ENCODE measurements around the gene SLC39A1.
A peak's percentile ranks its signal among the peaks of the same experiment; 100 is the strongest.

The SLC39A1 gene

GRCh38 chr1:153945795-153946621 lies 17.3 kb downstream of the SLC39A1 start:
- TF ChIP-seq ZNF274 (IDR thresholded peaks at IDR 0.05; ENCODE audit: low read depth, low read length) (no peak), YY1 (IDR thresholded peaks at IDR 0.05; ENCODE audit: insufficient read depth, insufficient read length) (no peak), SUZ12 (IDR thresholded peaks at IDR 0.05; ENCODE audit: extremely low read depth, insufficient read depth, insufficient read length) (no peak)
- H3K36me3 ChIP-seq (ENCODE audit: insufficient read depth, insufficient read length, low read length): peaks cover 81% of the 10 kb centered on the region
- no peak for DNase-seq (ENCODE audit: low read depth, low spot score)
- H3K9me3 ChIP-seq (ENCODE audit: insufficient read depth, low read length): no peaks in the 10 kb centered on the region
- peak overlapping the region; percentile 97 for H3K9ac ChIP-seq (ENCODE audit: insufficient read length, low read depth)
- H3K27me3 ChIP-seq (ENCODE audit: insufficient read depth, insufficient read length): no peaks in the 10 kb centered on the region
- peak overlapping the region; percentile 92 for H3K4me3 ChIP-seq (ENCODE audit: insufficient read length, low read depth)
- H3K4me1 ChIP-seq (ENCODE audit: insufficient read depth, insufficient read length): peaks cover 20% of the 10 kb centered on the region

DNA sequence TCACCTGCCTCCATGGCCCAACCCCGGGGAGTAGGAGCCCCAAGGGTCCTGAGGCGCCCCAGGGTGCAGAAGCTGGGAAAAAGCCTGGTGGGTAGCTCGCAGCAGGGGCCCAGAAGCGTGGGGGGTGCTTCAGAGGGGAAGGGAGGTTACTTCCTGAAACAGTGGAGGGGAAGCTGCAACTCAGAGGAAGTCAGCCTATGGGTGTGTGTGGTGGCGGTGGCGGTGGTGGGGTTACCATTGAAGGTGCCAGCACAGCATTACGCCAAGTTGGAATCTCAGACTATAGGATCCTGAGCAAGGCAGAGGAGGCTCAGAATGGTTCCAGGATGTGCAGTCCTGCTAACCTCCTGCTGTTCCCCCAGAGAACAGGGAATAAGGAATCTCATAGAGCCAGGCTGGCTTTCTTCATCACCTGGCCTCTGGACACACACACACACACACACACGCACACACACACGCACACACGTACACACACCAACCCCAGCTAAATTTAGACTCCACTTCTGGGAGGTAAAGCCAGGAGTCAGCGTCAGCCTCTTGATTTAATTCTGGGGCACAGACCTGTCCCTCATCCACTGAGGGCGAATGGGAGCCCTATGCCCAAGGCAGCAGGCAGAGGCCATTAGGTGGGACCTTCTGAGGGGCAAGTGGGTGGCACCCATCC lies 18.1 kb downstream of the SLC39A1 start:
- Histone ChIP-seq H3K9ac (ENCODE audit: insufficient read length, low read depth) (peak overlapping the region; percentile 97), H3K36me3 (ENCODE audit: insufficient read depth, insufficient read length, low read length) (peaks cover 81% of the 10 kb centered on the region), H3K4me3 (ENCODE audit: insufficient read length, low read depth) (peak overlapping the region; percentile 92), H3K27me3 (ENCODE audit: insufficient read depth, insufficient read length) (no peaks in the 10 kb centered on the region), H3K9me3 (ENCODE audit: insufficient read depth, low read length) (no peaks in the 10 kb centered on the region), H3K4me1 (ENCODE audit: insufficient read depth, insufficient read length) (peaks cover 20% of the 10 kb centered on the region)
- TF ChIP-seq YY1 (IDR thresholded peaks at IDR 0.05; ENCODE audit: insufficient read depth, insufficient read length) (no peak), SUZ12 (IDR thresholded peaks at IDR 0.05; ENCODE audit: extremely low read depth, insufficient read depth, insufficient read length) (no peak), ZNF274 (IDR thresholded peaks at IDR 0.05; ENCODE audit: low read depth, low read length) (no peak)
- DNase-seq (ENCODE audit: low read depth, low spot score): no peak

DNA sequence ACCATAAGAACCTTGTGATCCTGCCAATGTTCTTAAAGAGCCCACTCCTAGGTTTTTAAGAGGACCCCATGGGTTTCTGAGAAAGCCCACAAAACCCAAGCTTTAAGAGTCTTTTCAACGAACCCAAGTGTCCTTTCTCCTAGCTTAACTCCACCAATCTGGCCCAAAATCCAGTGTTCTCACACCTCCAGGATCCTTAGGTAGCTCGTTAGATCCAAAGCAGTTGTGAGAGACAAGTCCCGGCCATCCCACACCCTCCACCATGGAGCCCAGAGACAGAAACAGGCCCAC lies 18.6 kb downstream of the SLC39A1 start:
- DNase-seq (ENCODE audit: low read depth, low spot score): no peak
- Histone ChIP-seq H3K9ac (ENCODE audit: insufficient read length, low read depth) (peak overlapping the region; percentile 97), H3K4me1 (ENCODE audit: insufficient read depth, insufficient read length) (peaks cover 20% of the 10 kb centered on the region), H3K27me3 (ENCODE audit: insufficient read depth, insufficient read length) (no peaks in the 10 kb centered on the region), H3K36me3 (ENCODE audit: insufficient read depth, insufficient read length, low read length) (peaks cover 81% of the 10 kb centered on the region), H3K4me3 (ENCODE audit: insufficient read length, low read depth) (peak overlapping the region; percentile 92), H3K9me3 (ENCODE audit: insufficient read depth, low read length) (no peaks in the 10 kb centered on the region)
- TF ChIP-seq ZNF274 (IDR thresholded peaks at IDR 0.05; ENCODE audit: low read depth, low read length) (no peak), SUZ12 (IDR thresholded peaks at IDR 0.05; ENCODE audit: extremely low read depth, insufficient read depth, insufficient read length) (no peak), YY1 (IDR thresholded peaks at IDR 0.05; ENCODE audit: insufficient read depth, insufficient read length) (no peak)

DNA sequence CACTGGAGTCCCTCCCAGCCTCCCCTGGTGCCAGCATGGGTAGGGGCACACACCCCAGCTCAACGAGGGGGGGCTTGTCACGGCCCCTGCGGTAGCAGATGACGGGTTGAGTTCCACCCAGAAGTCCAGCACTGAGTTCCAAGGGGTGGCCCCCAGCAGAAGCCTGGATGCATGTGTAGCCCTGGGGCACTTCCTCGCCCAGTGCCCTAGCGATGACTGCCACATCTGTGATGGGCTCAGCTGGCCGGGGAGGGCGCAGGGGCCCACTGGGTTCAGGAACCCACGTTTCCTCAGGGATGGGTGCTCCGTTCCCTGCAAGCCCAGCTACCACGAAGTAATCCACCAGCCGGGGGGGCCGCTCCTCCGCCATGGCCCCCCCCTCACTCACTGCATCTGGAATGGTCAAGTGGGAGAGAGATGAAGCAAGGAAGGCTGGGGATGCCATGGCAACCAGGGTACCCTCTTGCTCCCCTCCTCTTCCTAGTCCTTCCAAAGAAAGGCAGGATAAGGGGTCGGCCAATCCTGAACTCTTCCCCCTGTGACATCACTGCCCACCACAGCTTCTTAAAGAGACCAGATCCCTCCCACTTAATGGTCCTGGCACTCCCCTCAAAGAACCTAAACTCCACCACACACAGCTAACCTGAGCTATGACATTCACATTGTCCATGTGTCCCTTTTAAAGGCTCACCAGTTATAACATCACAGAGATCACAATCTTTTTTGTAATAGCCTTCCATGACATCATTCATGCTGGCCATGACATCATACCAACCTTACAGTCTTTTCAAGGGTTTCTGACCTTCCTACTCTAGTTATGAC lies 19.1 kb downstream of the SLC39A1 start:
- no peak for TF ChIP-seq ZNF274 (IDR thresholded peaks at IDR 0.05; ENCODE audit: low read depth, low read length)
- TF ChIP-seq SUZ12 (IDR thresholded peaks at IDR 0.05; ENCODE audit: extremely low read depth, insufficient read depth, insufficient read length): no peak
- no peak for TF ChIP-seq YY1 (IDR thresholded peaks at IDR 0.05; ENCODE audit: insufficient read depth, insufficient read length)
- Histone ChIP-seq H3K4me1 (ENCODE audit: insufficient read depth, insufficient read length) (peaks cover 20% of the 10 kb centered on the region), H3K36me3 (ENCODE audit: insufficient read depth, insufficient read length, low read length) (peaks cover 82% of the 10 kb centered on the region), H3K9me3 (ENCODE audit: insufficient read depth, low read length) (no peaks in the 10 kb centered on the region), H3K4me3 (ENCODE audit: insufficient read length, low read depth) (no peak overlapping the region), H3K27me3 (ENCODE audit: insufficient read depth, insufficient read length) (no peaks in the 10 kb centered on the region), H3K9ac (ENCODE audit: insufficient read length, low read depth) (no peak overlapping the region)
- DNase-seq (ENCODE audit: low read depth, low spot score): no peak

DNA sequence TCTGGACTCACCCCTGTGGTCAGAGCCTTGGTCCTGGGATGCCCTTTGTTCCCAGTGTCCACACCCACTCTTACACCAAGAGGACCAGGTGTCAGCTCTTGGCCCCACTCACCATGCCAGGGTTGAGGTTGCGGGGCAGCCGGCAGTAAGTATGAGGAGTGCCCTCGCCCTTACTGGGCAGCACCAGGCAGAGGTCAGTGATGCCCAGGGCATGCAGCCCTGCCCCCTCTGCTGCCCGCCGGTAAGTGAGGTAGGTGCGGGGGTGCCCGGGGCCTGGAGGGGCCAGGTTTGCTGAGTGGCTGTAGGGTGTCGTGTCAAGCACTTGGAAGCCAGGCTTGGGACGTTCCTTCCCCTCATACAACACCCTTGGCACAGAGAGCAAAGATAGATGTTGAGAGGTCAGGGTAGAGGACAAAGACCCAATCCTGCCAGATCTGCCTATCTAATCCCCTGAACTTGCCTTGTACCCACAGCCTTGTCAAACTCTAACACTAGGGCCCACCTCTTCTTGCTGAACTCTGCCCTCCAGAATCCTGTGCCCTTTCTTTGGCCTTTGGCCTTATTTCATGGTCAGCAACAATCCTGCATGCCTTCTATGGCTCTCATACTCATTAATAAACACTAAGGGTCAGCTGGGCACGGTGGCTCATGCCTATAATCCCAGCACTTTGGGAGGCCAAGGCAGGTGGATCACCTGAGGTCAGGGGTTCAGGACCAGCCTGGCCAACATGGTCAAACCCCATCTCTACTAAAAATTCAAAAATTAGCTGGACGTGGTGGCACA lies 20.4 kb downstream of the SLC39A1 start:
- peaks cover 77% of the 10 kb centered on the region for H3K36me3 ChIP-seq (ENCODE audit: insufficient read depth, insufficient read length, low read length)
- no peaks in the 10 kb centered on the region for H3K9me3 ChIP-seq (ENCODE audit: insufficient read depth, low read length)
- no peak overlapping the region for H3K4me3 ChIP-seq (ENCODE audit: insufficient read length, low read depth)
- peaks cover 17% of the 10 kb centered on the region for H3K4me1 ChIP-seq (ENCODE audit: insufficient read depth, insufficient read length)
- TF ChIP-seq SUZ12 (IDR thresholded peaks at IDR 0.05; ENCODE audit: extremely low read depth, insufficient read depth, insufficient read length) (no peak), ZNF274 (IDR thresholded peaks at IDR 0.05; ENCODE audit: low read depth, low read length) (no peak), YY1 (IDR thresholded peaks at IDR 0.05; ENCODE audit: insufficient read depth, insufficient read length) (no peak)
- no peak overlapping the region for H3K9ac ChIP-seq (ENCODE audit: insufficient read length, low read depth)
- no peaks in the 10 kb centered on the region for H3K27me3 ChIP-seq (ENCODE audit: insufficient read depth, insufficient read length)
- no peak for DNase-seq (ENCODE audit: low read depth, low spot score)

- Histone ChIP-seq H3K36me3 (ENCODE audit: insufficient read depth, insufficient read length, low read length) (peaks cover 77% of the 10 kb centered on the region), H3K9me3 (ENCODE audit: insufficient read depth, low read length) (no peaks in the 10 kb centered on the region), H3K4me1 (ENCODE audit: insufficient read depth, insufficient read length) (peaks cover 9% of the 10 kb centered on the region), H3K4me3 (ENCODE audit: insufficient read length, low read depth) (no peak overlapping the region), H3K9ac (ENCODE audit: insufficient read length, low read depth) (no peak overlapping the region), H3K27me3 (ENCODE audit: insufficient read depth, insufficient read length) (no peaks in the 10 kb centered on the region)
- no peak for DNase-seq (ENCODE audit: low read depth, low spot score)
- no peak for TF ChIP-seq SUZ12 (IDR thresholded peaks at IDR 0.05; ENCODE audit: extremely low read depth, insufficient read depth, insufficient read length)
- TF ChIP-seq ZNF274 (IDR thresholded peaks at IDR 0.05; ENCODE audit: low read depth, low read length): no peak
- no peak for TF ChIP-seq YY1 (IDR thresholded peaks at IDR 0.05; ENCODE audit: insufficient read depth, insufficient read length)
Measured at GRCh38 chr1:153941826-153942725, 21.3 kb downstream of the SLC39A1 start.

Data from NT2/D1 (cell line).